OCI-LY3 (cell line): ENCODE measurements around the gene MDM4.

Experiments used
- H2AFZ ChIP-seq: fragments of 200-600, 300-600 bp; shearing (Covaris generic); 2 replicates; pipeline ENCODE4 v1.6.0; 2014; ENCODE audit warnings: antibody characterized with exemption, low read depth, low read length
- H3K27ac ChIP-seq: fragments of 200-600, 300-600 bp; sonication (generic); 2 replicates; pipeline ENCODE4 v1.5.1; 2014; ENCODE audit warnings: mild to moderate bottlenecking, low read length, moderate library complexity, mixed read lengths
- H3K27me3 ChIP-seq: fragments of 200-600, 300-600 bp; sonication (generic); 2 replicates; pipeline ENCODE4 v1.6.1; 2014; ENCODE audit warnings: low read depth, low read length, mixed read lengths
- H3K36me3 ChIP-seq: fragments of 200-600, 300-600 bp; sonication (generic); replicated peaks from 2 replicates; pipeline ENCODE3; 2014; ENCODE audit warnings: low read depth, low read length, mixed read lengths
- H3K4me1 ChIP-seq: fragments of 300-600, 200-600 bp; sonication (generic); 2 replicates; pipeline ENCODE4 v1.6.1; 2014; ENCODE audit warnings: low read length, mixed read lengths
- H3K4me2 ChIP-seq: fragments of 200-600, 300-600 bp; sonication (generic); 2 replicates; pipeline ENCODE4 v1.6.1; 2014; ENCODE audit warnings: low read length, mixed read lengths
- H3K4me3 ChIP-seq: fragments of 300-600, 200-600 bp; sonication (generic); 2 replicates; pipeline ENCODE4 v1.5.1; 2014; ENCODE audit warnings: antibody characterized with exemption, mild to moderate bottlenecking, low read length, moderate library complexity
- H3K79me2 ChIP-seq: fragments of 300-600, 200-600 bp; shearing (Covaris generic); 2 replicates; pipeline ENCODE4 v1.6.1; 2014; ENCODE audit warnings: mild to moderate bottlenecking, low read length, mixed read lengths
- H3K9ac ChIP-seq: fragments of 300-600, 200-600 bp; shearing (Covaris generic); 2 replicates; pipeline ENCODE4 v1.6.0; 2014; ENCODE audit warnings: mild to moderate bottlenecking, low read length, moderate library complexity
- H3K9me3 ChIP-seq: fragments of 200-600, 300-600 bp; shearing (Covaris generic); 2 replicates; pipeline ENCODE4 v1.6.1; 2014; ENCODE audit warnings: low read length, mixed read lengths; ENCODE audit not compliant: insufficient read depth
- H4K20me1 ChIP-seq: fragments of 200-600, 300-600 bp; sonication (generic); 2 replicates; pipeline ENCODE4 v1.6.1; 2016; ENCODE audit warnings: low read length, mixed read lengths; ENCODE audit not compliant: insufficient read depth
- CTCF ChIP-seq: fragments of 200-600, 300-600 bp; sonication (generic); IDR thresholded peaks from 2 replicates; pipeline ENCODE4 v1.5.1; 2014; ENCODE audit warnings: antibody characterized with exemption, low read length, low read depth
- EZH2phosphoT487 ChIP-seq: fragments of 200-600 bp; shearing (Covaris generic); IDR thresholded peaks from 2 replicates; pipeline ENCODE4 v1.6.1; 2018; ENCODE audit warnings: antibody characterized with exemption, mixed run types, low read depth

The MDM4 gene

GRCh38 chr1:204473400-204473965, 42.7 kb upstream of the MDM4 start:
- Histone ChIP-seq H3K4me2 (no peak overlapping the region), H3K36me3 (peaks cover 11% of the 10 kb centered on the region), H3K79me2 (no peaks in the 10 kb centered on the region; the same call in 1 of the 2 replicates), H2AFZ (no peak overlapping the region), H3K9ac (no peak overlapping the region), H3K27ac (no peak overlapping the region), H3K9me3 (no peaks in the 10 kb centered on the region), H3K27me3 (no peaks in the 10 kb centered on the region), H3K4me1 (no peaks in the 10 kb centered on the region), H4K20me1 (peaks cover 17% of the 10 kb centered on the region; the same call in 1 of the 2 replicates), H3K4me3 (no peak overlapping the region)
- TF ChIP-seq EZH2phosphoT487 (no peak), CTCF (no peak)

GRCh38 chr1:204475656-204476432, 40.4 kb upstream of the MDM4 start:
- Histone ChIP-seq H3K79me2 (peaks cover 2% of the 10 kb centered on the region), H3K9me3 (no peaks in the 10 kb centered on the region), H3K36me3 (peaks cover 5% of the 10 kb centered on the region), H3K27ac (no peak overlapping the region), H2AFZ (no peak overlapping the region), H4K20me1 (peaks cover 24% of the 10 kb centered on the region), H3K27me3 (no peaks in the 10 kb centered on the region), H3K4me2 (no peak overlapping the region), H3K9ac (no peak overlapping the region), H3K4me3 (no peak overlapping the region), H3K4me1 (peaks cover 5% of the 10 kb centered on the region)
- TF ChIP-seq EZH2phosphoT487 (no peak), CTCF (no peak)

GRCh38 chr1:204476563-204476962, 39.6 kb upstream of the MDM4 start:
- Histone ChIP-seq H3K4me1 (peaks cover 12% of the 10 kb centered on the region), H3K27ac (no peak overlapping the region), H2AFZ (no peak overlapping the region), H3K79me2 (peaks cover 4% of the 10 kb centered on the region), H3K27me3 (no peaks in the 10 kb centered on the region), H3K4me2 (no peak overlapping the region), H3K9ac (no peak overlapping the region), H3K36me3 (peaks cover 5% of the 10 kb centered on the region), H4K20me1 (peaks cover 24% of the 10 kb centered on the region), H3K4me3 (no peak overlapping the region), H3K9me3 (no peaks in the 10 kb centered on the region)
- TF ChIP-seq EZH2phosphoT487 (no peak), CTCF (peak; percentile 25)

GRCh38 chr1:204477036-204477740, 39.0 kb upstream of the MDM4 start:
- no peaks in the 10 kb centered on the region for H3K9me3 ChIP-seq
- no peak overlapping the region for H2AFZ ChIP-seq
- H3K27me3 ChIP-seq = no peaks in the 10 kb centered on the region
- no peak overlapping the region for H3K27ac ChIP-seq
- peaks cover 24% of the 10 kb centered on the region for H4K20me1 ChIP-seq
- no peak overlapping the region for H3K4me2 ChIP-seq
- H3K36me3 ChIP-seq = peaks cover 5% of the 10 kb centered on the region
- no peak overlapping the region for H3K4me3 ChIP-seq
- peaks cover 18% of the 10 kb centered on the region for H3K4me1 ChIP-seq
- TF ChIP-seq CTCF (no peak), EZH2phosphoT487 (no peak)
- no peak overlapping the region for H3K9ac ChIP-seq
- H3K79me2 ChIP-seq = peaks cover 4% of the 10 kb centered on the region
